H9 (cell line): Measurements from ENCODE around the gene ALOX12. TPM values are rescaled to one million over a fixed set of nuclear protein-coding genes. Genes with fewer than 3 reads are reported as not detected.

Experiments used
- DNase-seq: peaks from one replicate; pipeline ENCODE4 v3.0.0-alpha.2; 2017
- H2AFZ ChIP-seq: one replicate; pipeline ENCODE4 v1.6.1; 2013; ENCODE audit warnings: mild to moderate bottlenecking, low read length, control low read depth, moderate library complexity
- H2AK5ac ChIP-seq: 2 replicates; pipeline ENCODE4 v1.6.1; 2013; ENCODE audit warnings: low read length, control low read depth, mixed read lengths; ENCODE audit not compliant: insufficient read length
- H2BK120ac ChIP-seq: one replicate; pipeline ENCODE4 v1.6.1; 2013; ENCODE audit warnings: low read depth, mild to moderate bottlenecking, low read length, control low read depth, inconsistent platforms; ENCODE audit not compliant: poor library complexity, severe bottlenecking
- H2BK12ac ChIP-seq: 2 replicates; pipeline ENCODE4 v1.6.1; 2013; ENCODE audit warnings: low read length, control low read depth, mixed read lengths, low read depth; ENCODE audit not compliant: insufficient read length
- H2BK15ac ChIP-seq: 2 replicates; pipeline ENCODE4 v1.6.1; 2013; ENCODE audit warnings: low read depth, low read length, control low read depth
- H2BK20ac ChIP-seq: one replicate; pipeline ENCODE4 v1.6.1; 2013; ENCODE audit warnings: low read depth, mild to moderate bottlenecking, low read length, control low read depth, inconsistent platforms; ENCODE audit not compliant: poor library complexity, severe bottlenecking
- H2BK5ac ChIP-seq: 2 replicates; pipeline ENCODE4 v1.6.1; 2013; ENCODE audit warnings: low read length, control low read depth, mixed read lengths; ENCODE audit not compliant: insufficient read length
- H3K14ac ChIP-seq: 2 replicates; pipeline ENCODE4 v1.6.1; 2013; ENCODE audit warnings: low read length, control low read depth; ENCODE audit not compliant: insufficient read depth
- H3K18ac ChIP-seq: 2 replicates; pipeline ENCODE4 v1.6.1; 2013; ENCODE audit warnings: low read depth, mild to moderate bottlenecking, mixed read lengths, low read length, control low read depth; ENCODE audit not compliant: insufficient read length
- H3K23ac ChIP-seq: 2 replicates; pipeline ENCODE4 v1.6.1; 2013; ENCODE audit warnings: low read length, control low read depth, mixed read lengths, low read depth; ENCODE audit not compliant: insufficient read length
- H3K23me2 ChIP-seq: 2 replicates; pipeline ENCODE4 v1.6.1; 2013; ENCODE audit warnings: low read depth, mild to moderate bottlenecking, mixed read lengths, low read length, control low read depth; ENCODE audit not compliant: insufficient read length, poor library complexity, severe bottlenecking
- H3K27ac ChIP-seq: 2 replicates; pipeline ENCODE4 v1.5.1; 2013; ENCODE audit warnings: low read length, control low read depth, mixed read lengths, low read depth; ENCODE audit not compliant: insufficient read length
- H3K27me3 ChIP-seq: 2 replicates; pipeline ENCODE4 v1.6.1; 2013; ENCODE audit warnings: low read length, control low read depth, inconsistent platforms; ENCODE audit not compliant: insufficient read depth
- H3K4ac ChIP-seq: 2 replicates; pipeline ENCODE4 v1.6.1; 2013; ENCODE audit warnings: low read depth, mild to moderate bottlenecking, control low read depth, inconsistent platforms, low read length, moderate library complexity
- H3K4me1 ChIP-seq: 2 replicates; pipeline ENCODE4 v1.6.1; 2013; ENCODE audit warnings: low read length, control low read depth, inconsistent platforms; ENCODE audit not compliant: insufficient read depth
- H3K4me2 ChIP-seq: 2 replicates; pipeline ENCODE4 v1.6.1; 2013; ENCODE audit warnings: low read length, control low read depth, mixed read lengths; ENCODE audit not compliant: insufficient read length, insufficient read depth
- H3K56ac ChIP-seq: 2 replicates; pipeline ENCODE4 v1.6.1; 2013; ENCODE audit warnings: low read depth, mild to moderate bottlenecking, mixed read lengths, low read length, control low read depth; ENCODE audit not compliant: insufficient read length
- H3K79me1 ChIP-seq: 2 replicates; pipeline ENCODE4 v1.6.1; 2013; ENCODE audit warnings: low read depth, mild to moderate bottlenecking, moderate library complexity, low read length, control low read depth, inconsistent platforms; ENCODE audit not compliant: insufficient read depth, poor library complexity, severe bottlenecking
- H3K79me2 ChIP-seq: 2 replicates; pipeline ENCODE4 v1.6.1; 2013; ENCODE audit warnings: low read length, control low read depth, inconsistent platforms; ENCODE audit not compliant: insufficient read depth
- H3K9ac ChIP-seq: 2 replicates; pipeline ENCODE4 v1.6.1; 2013; ENCODE audit warnings: low read length, control low read depth, mixed read lengths; ENCODE audit not compliant: insufficient read length; ENCODE audit errors: extremely low read depth
- H3K9me3 ChIP-seq: one replicate; pipeline ENCODE4 v1.6.1; 2013; ENCODE audit warnings: low read depth, low read length, inconsistent platforms; ENCODE audit not compliant: control insufficient read depth
- H3T11ph ChIP-seq: one replicate; pipeline ENCODE4 v1.6.1; 2013; ENCODE audit warnings: mild to moderate bottlenecking, low read length, control low read depth, inconsistent platforms
- H4K20me1 ChIP-seq: one replicate; pipeline ENCODE4 v1.6.1; 2013; ENCODE audit not compliant: control insufficient read depth, insufficient read length, insufficient read depth
- H4K5ac ChIP-seq: 2 replicates; pipeline ENCODE4 v1.6.1; 2013; ENCODE audit warnings: low read depth, mild to moderate bottlenecking, mixed read lengths, low read length, control low read depth; ENCODE audit not compliant: insufficient read length
- H4K8ac ChIP-seq: replicated peaks from 2 replicates; pipeline ENCODE4 v1.6.1; 2013; ENCODE audit warnings: low read length, control low read depth, mixed read lengths, low read depth; ENCODE audit not compliant: insufficient read length
- H4K91ac ChIP-seq: 2 replicates; pipeline ENCODE4 v1.6.1; 2013; ENCODE audit warnings: low read depth, mild to moderate bottlenecking, moderate library complexity, mixed read lengths, low read length, control low read depth; ENCODE audit not compliant: insufficient read length
- H3K27ac Mint-ChIP-seq, 3 experiments: 2 replicates in 2 of 3; 3 replicates in 1 of 3; pipeline ENCODE4 v1.8.0; 2020 to 2021; ENCODE audit warnings: mixed read lengths in 3 of 3, mild to moderate bottlenecking in 1 of 3, moderate library complexity in 1 of 3
- H3K27me3 Mint-ChIP-seq: 2 replicates; pipeline ENCODE4 v1.8.0; 2021; ENCODE audit warnings: low read depth, mild to moderate bottlenecking, moderate library complexity, mixed read lengths
- H3K36me3 Mint-ChIP-seq, 3 experiments: 2 replicates in 2 of 3; 3 replicates in 1 of 3; pipeline ENCODE4 v1.8.0; 2020 to 2021; ENCODE audit warnings: low read depth in 3 of 3, mixed read lengths in 3 of 3; ENCODE audit not compliant: insufficient read depth in 1 of 3
- H3K4me1 Mint-ChIP-seq, 2 experiments: 2 replicates each; pipeline ENCODE4 v1.8.0; 2020; ENCODE audit warnings: mixed read lengths in 2 of 2
- H3K4me3 Mint-ChIP-seq, 2 experiments: 2 replicates in 1 of 2; 3 replicates in 1 of 2; pipeline ENCODE4 v1.8.0; 2020 to 2021; ENCODE audit warnings: mild to moderate bottlenecking in 2 of 2, mixed read lengths in 2 of 2, moderate library complexity in 1 of 2
- H3K9me3 Mint-ChIP-seq, 2 experiments: 2 replicates in 1 of 2; 3 replicates in 1 of 2; pipeline ENCODE4 v1.8.0; 2020; ENCODE audit warnings: mild to moderate bottlenecking in 2 of 2, mixed read lengths in 2 of 2, moderate library complexity in 1 of 2
- WGBS: extraction: QIAGEN DNeasy Blood & Tissue Kit; methylation state at CpG from one replicate; pipeline ENCODE4 v1.1.7; 2013; ENCODE audit warnings: missing lambda C conversion rate, low lambda C conversion rate, mixed read lengths; ENCODE audit not compliant: insufficient read length; ENCODE audit errors: extremely low coverage; 5-methylcytosine and 5-hydroxymethylcytosine counted together
- total RNA-seq: library from RNA; stranded (reverse); gene quantifications from 2 replicates; pipeline ENCODE4 v1.2.1, GENCODE V29; 2021
- TF ChIP-seq, protein P1 (sequence below): fragments of 200-600 bp; sonication (generic); conservative IDR thresholded peaks from 3 replicates; pipeline ENCODE4 v1.8.0; 2021; ENCODE audit warnings: antibody characterized with exemption, mild to moderate bottlenecking

ALOX12 gene
- total RNA-seq, 1 experiment from 2014 or later, result 0.81 TPM

DNA sequence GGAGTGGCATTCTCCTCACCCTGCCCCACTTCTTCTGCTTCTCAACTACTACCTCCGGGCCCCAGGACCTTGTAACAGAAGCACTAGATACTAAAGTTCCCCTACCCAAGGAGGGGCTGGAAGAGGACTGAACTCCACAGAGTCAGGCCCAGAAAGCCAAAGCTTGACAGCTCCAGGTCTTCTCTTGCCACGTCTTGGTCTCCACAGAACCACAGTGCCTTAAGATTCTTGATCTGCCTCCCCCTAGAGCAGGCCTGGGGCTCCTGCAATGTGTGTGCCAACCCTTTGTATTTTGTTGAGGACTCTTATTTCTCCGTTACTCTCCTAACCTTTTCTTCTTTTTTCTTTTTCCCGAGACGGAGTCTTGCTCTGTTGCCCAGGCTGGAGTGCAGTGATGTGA lies 44.0 kb downstream of the ALOX12 start:
- Histone ChIP-seq H3K14ac (no peak overlapping the region), H2BK120ac (no peak overlapping the region), H3K79me1 (no peaks in the 10 kb centered on the region), H3K9ac (no peak overlapping the region), H3T11ph (no peak overlapping the region), H3K9me3 (no peaks in the 10 kb centered on the region), H3K27ac (no peak overlapping the region), H2BK15ac (no peak overlapping the region), H4K20me1 (no peaks in the 10 kb centered on the region), H2AFZ (no peak overlapping the region), H3K4me2 (no peak overlapping the region), H4K91ac (no peak overlapping the region), H3K4me1 (no peaks in the 10 kb centered on the region; the same call in 1 of the 2 replicates), H3K27me3 (peaks cover 4% of the 10 kb centered on the region), H3K56ac (no peak overlapping the region), H3K18ac (no peak overlapping the region), H2AK5ac (no peak overlapping the region), H3K79me2 (no peaks in the 10 kb centered on the region), H2BK12ac (no peak overlapping the region), H3K4ac (no peak overlapping the region), H2BK5ac (no peak overlapping the region), H2BK20ac (no peak overlapping the region), H4K8ac (no peak overlapping the region), H3K23me2 (peaks cover 38% of the 10 kb centered on the region), H4K5ac (no peak overlapping the region), H3K23ac (no peak overlapping the region)
- Mint-ChIP-seq H3K4me3 (no peak overlapping the region), H3K36me3 (no peaks in the 10 kb centered on the region; a peak in 1 of 7 replicates), H3K27ac (no peak overlapping the region), H3K9me3 (no peaks in the 10 kb centered on the region), H3K4me1 (peaks cover 26 to 34% of the 10 kb centered on the region in 2 experiments), H3K27me3 (peaks cover 67% of the 10 kb centered on the region)
- no CpG with 5 or more reads among the region's 5 CpGs for WGBS
- no peak for DNase-seq
- TF ChIP-seq, protein P1, sequence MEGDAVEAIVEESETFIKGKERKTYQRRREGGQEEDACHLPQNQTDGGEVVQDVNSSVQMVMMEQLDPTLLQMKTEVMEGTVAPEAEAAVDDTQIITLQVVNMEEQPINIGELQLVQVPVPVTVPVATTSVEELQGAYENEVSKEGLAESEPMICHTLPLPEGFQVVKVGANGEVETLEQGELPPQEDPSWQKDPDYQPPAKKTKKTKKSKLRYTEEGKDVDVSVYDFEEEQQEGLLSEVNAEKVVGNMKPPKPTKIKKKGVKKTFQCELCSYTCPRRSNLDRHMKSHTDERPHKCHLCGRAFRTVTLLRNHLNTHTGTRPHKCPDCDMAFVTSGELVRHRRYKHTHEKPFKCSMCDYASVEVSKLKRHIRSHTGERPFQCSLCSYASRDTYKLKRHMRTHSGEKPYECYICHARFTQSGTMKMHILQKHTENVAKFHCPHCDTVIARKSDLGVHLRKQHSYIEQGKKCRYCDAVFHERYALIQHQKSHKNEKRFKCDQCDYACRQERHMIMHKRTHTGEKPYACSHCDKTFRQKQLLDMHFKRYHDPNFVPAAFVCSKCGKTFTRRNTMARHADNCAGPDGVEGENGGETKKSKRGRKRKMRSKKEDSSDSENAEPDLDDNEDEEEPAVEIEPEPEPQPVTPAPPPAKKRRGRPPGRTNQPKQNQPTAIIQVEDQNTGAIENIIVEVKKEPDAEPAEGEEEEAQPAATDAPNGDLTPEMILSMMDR, result no peak
